OCI-LY7 (cell line): ENCODE data around the gene CLMN. TPM values are rescaled to one million over a fixed set of nuclear protein-coding genes. Genes with fewer than 3 reads are reported as not detected.

Experiments used
- BruUV-seq: library from RNA; stranded (reverse); fragments of 400-500 nt; replicated peaks from 2 replicates; lab custom pipeline; 2021; lab: Mats Ljungman, UMichigan
- CTCF ChIA-PET: fragments of 300-600 bp; sonication (Branson Sonifier 250); formaldehyde crosslinking; loops from one replicate; lab custom pipeline; 2022; ENCODE audit warnings: antibody characterized with exemption; ENCODE audit not compliant: unreplicated experiment; lab: Charles Lee
- POLR2A ChIA-PET: fragments of 300-600 bp; sonication (Branson Sonifier 250); formaldehyde crosslinking; loops from one replicate; lab custom pipeline; 2022; ENCODE audit warnings: antibody characterized with exemption; lab: Charles Lee
- DNase-seq: peaks from one replicate; pipeline ENCODE4 v3.0.0-alpha.2; 2015; ENCODE audit warnings: low spot score
- H2AFZ ChIP-seq: fragments of 200-600 bp; sonication (generic), shearing (Covaris generic); 2 replicates; pipeline ENCODE4 v1.6.1; 2014; ENCODE audit warnings: mild to moderate bottlenecking, antibody characterized with exemption, low read length, moderate library complexity
- H3K27ac ChIP-seq: fragments of 200-600 bp; sonication (generic); 2 replicates; pipeline ENCODE4 v1.5.1; 2014; ENCODE audit warnings: mixed run types, low read depth, mild to moderate bottlenecking, moderate library complexity, low read length, inconsistent platforms; ENCODE audit not compliant: poor library complexity, severe bottlenecking
- H3K36me3 ChIP-seq: fragments of 200-600 bp; sonication (generic); 2 replicates; pipeline ENCODE4 v1.6.1; 2014; ENCODE audit warnings: mild to moderate bottlenecking, antibody characterized with exemption, low read length, moderate library complexity, mixed read lengths; ENCODE audit not compliant: insufficient read depth
- H3K4me1 ChIP-seq: fragments of 200-600 bp; sonication (generic); 2 replicates; pipeline ENCODE4 v1.5.1; 2014; ENCODE audit warnings: mild to moderate bottlenecking, low read length; ENCODE audit not compliant: insufficient read depth, poor library complexity, severe bottlenecking
- H3K4me2 ChIP-seq: fragments of 200-600 bp; sonication (generic); 2 replicates; pipeline ENCODE4 v1.6.1; 2014; ENCODE audit warnings: mild to moderate bottlenecking, low read length
- H3K4me3 ChIP-seq: fragments of 200-600 bp; sonication (generic); 2 replicates; pipeline ENCODE4 v1.5.1; 2014; ENCODE audit warnings: mild to moderate bottlenecking, low read depth, low read length; ENCODE audit not compliant: poor library complexity, severe bottlenecking
- H3K79me2 ChIP-seq: fragments of 200-600 bp; sonication (generic); 2 replicates; pipeline ENCODE4 v1.6.1; 2016; ENCODE audit warnings: low read depth, mild to moderate bottlenecking, low read length, moderate library complexity, mixed read lengths; ENCODE audit not compliant: insufficient read depth
- H3K9me2 ChIP-seq: fragments of 200-600 bp; sonication (generic); 2 replicates; pipeline ENCODE4 v1.6.1; 2016; ENCODE audit warnings: mild to moderate bottlenecking, low read length, mixed read lengths; ENCODE audit not compliant: insufficient read depth
- H3K9me3 ChIP-seq: fragments of 200-600 bp; sonication (generic); 2 replicates; pipeline ENCODE4 v1.6.1; 2014; ENCODE audit warnings: mild to moderate bottlenecking, mixed run types, low read length, mixed read lengths
- H4K20me1 ChIP-seq: fragments of 200-600 bp; sonication (generic); 2 replicates; pipeline ENCODE4 v1.6.1; 2014; ENCODE audit warnings: mild to moderate bottlenecking, antibody characterized with exemption, low read length, moderate library complexity, mixed read lengths; ENCODE audit not compliant: insufficient read depth
- CTCF ChIP-seq: fragments of 200-600 bp; sonication (generic); conservative IDR thresholded peaks from 2 replicates; pipeline ENCODE4 v1.5.1; 2014; ENCODE audit warnings: mild to moderate bottlenecking, antibody characterized with exemption, low read length, moderate library complexity, mixed read lengths
- EZH2phosphoT487 ChIP-seq: fragments of 200-600 bp; sonication (generic); IDR thresholded peaks from 2 replicates; pipeline ENCODE4 v1.6.1; 2018; ENCODE audit warnings: low read depth, borderline replicate concordance, mild to moderate bottlenecking, mixed run types, antibody characterized with exemption, low read length, moderate library complexity, mixed read lengths
- intact Hi-C: fragments of 100-400 bp; cut with micrococcal nuclease; formaldehyde crosslinking; loops from one replicate; pipeline ENCODE4 v1.10.0; 2022; ENCODE audit not compliant: unreplicated experiment
- total RNA-seq, 2 experiments: library from RNA; depleted of rRNA in 1 of 2; stranded (reverse); fragments of >200 nt in 1 of 2; shearing (Covaris generic) in 1 of 2; gene quantifications; 2 replicates each; pipeline ENCODE4 v1.2.3, GENCODE V29; 2014 to 2022

CLMN gene
- total RNA-seq, 2 experiments from 2014 or later, result 6.8 to 12.0 TPM

GRCh38 chr14:95237121-95237957 is 82.4 kb downstream of the CLMN start:
- ChIA-PET POLR2A (no interaction called here), CTCF (no interaction called here)
- Histone ChIP-seq H3K4me3 (no peak overlapping the region), H3K27ac (no peak overlapping the region), H2AFZ (no peak overlapping the region), H3K79me2 (no peaks in the 10 kb centered on the region), H3K4me1 (peaks cover 15% of the 10 kb centered on the region), H3K9me3 (no peaks in the 10 kb centered on the region), H3K4me2 (no peak overlapping the region), H3K36me3 (no peaks in the 10 kb centered on the region), H4K20me1 (no peaks in the 10 kb centered on the region), H3K9me2 (no peaks in the 10 kb centered on the region)
- no peak for TF ChIP-seq EZH2phosphoT487
- no peak for DNase-seq
- BruUV-seq, result no TSS peak
- intact Hi-C loops, result no loop called here

- BruUV-seq, result no TSS peak
- POLR2A ChIA-PET, result no interaction called here
- H3K9me2 ChIP-seq, result no peaks in the 10 kb centered on the region
- H3K4me2 ChIP-seq, result no peak overlapping the region
- H3K36me3 ChIP-seq, result no peaks in the 10 kb centered on the region
- intact Hi-C loops, result no loop called here
- H2AFZ ChIP-seq, result no peak overlapping the region
- no peaks in the 10 kb centered on the region for H3K79me2 ChIP-seq
- H4K20me1 ChIP-seq, result no peaks in the 10 kb centered on the region
- no peak overlapping the region for H3K4me3 ChIP-seq
- H3K9me3 ChIP-seq, result no peaks in the 10 kb centered on the region
- no peak for DNase-seq
- CTCF ChIA-PET, result no interaction called here
- H3K4me1 ChIP-seq, result peaks cover 14% of the 10 kb centered on the region
- no peak overlapping the region for H3K27ac ChIP-seq
- TF ChIP-seq CTCF (no peak), EZH2phosphoT487 (no peak)
These were observed 83.5 kb downstream of the CLMN start for GRCh38 chr14:95236221-95236620.

- H3K9me3 ChIP-seq, result no peaks in the 10 kb centered on the region
- H3K4me2 ChIP-seq, result no peak overlapping the region
- DNase-seq, result no peak
- H3K9me2 ChIP-seq, result no peaks in the 10 kb centered on the region
- ChIA-PET CTCF (interaction anchor here (0.6 kb wide), 1 partner anchor 1112 kb away, joined by 5 read pairs; no protein-coding TSS in a partner anchor), POLR2A (no interaction called here)
- no peaks in the 10 kb centered on the region for H3K79me2 ChIP-seq
- no peak overlapping the region for H2AFZ ChIP-seq
- H3K4me1 ChIP-seq, result peaks cover 11% of the 10 kb centered on the region
- H3K36me3 ChIP-seq, result no peaks in the 10 kb centered on the region
- BruUV-seq, result no TSS peak
- H3K4me3 ChIP-seq, result no peak overlapping the region
- no peak overlapping the region for H3K27ac ChIP-seq
- intact Hi-C loops, result no loop called here
- no peak for TF ChIP-seq EZH2phosphoT487
- TF ChIP-seq CTCF, result no peak
- H4K20me1 ChIP-seq, result no peaks in the 10 kb centered on the region
These were observed 83.9 kb downstream of the CLMN start for GRCh38 chr14:95235767-95236166.
